GM19025 (cell line): ENCODE data around the gene UBAP2L.
"Not testable (repeated sequence)": the region's sequence is repeated elsewhere in the genome, so short reads cannot be mapped to it uniquely, and the experiment has no call there.

ENCODE experiments used
- ATAC-seq: cut with Tn5 transposase; IDR thresholded peaks from one replicate; pipeline ENCODE4 v1.9.1; 2021; ENCODE audit warnings: mild to moderate bottlenecking, low read depth, moderate library complexity; ENCODE audit not compliant: unreplicated experiment

UBAP2L gene

GRCh38 chr1:154237880-154238506 lies 17.2 kb downstream of the UBAP2L start:
- no peak for ATAC-seq

GRCh38 chr1:154239491-154239890 lies 18.7 kb downstream of the UBAP2L start:
- no peak for ATAC-seq

- ATAC-seq: no peak
These were observed 19.6 kb downstream of the UBAP2L start for GRCh38 chr1:154240294-154240833.

- ATAC-seq: no peak
These were observed 21.1 kb downstream of the UBAP2L start for GRCh38 chr1:154241703-154242351.

GRCh38 chr1:154253671-154254070 lies 32.9 kb downstream of the UBAP2L start:
- ATAC-seq: no peak

GRCh38 chr1:154256686-154257085 lies 35.9 kb downstream of the UBAP2L start:
- no peak for ATAC-seq

- ATAC-seq: no peak
These were observed 38.0 kb downstream of the UBAP2L start for GRCh38 chr1:154258784-154259183.

GRCh38 chr1:154260127-154260526 lies 39.4 kb downstream of the UBAP2L start:
- no peak for ATAC-seq

GRCh38 chr1:154263465-154264332 lies 42.9 kb downstream of the UBAP2L start:
- ATAC-seq: no peak

GRCh38 chr1:154264454-154264853 lies 43.7 kb downstream of the UBAP2L start:
- ATAC-seq: no peak

GRCh38 chr1:154265586-154265985 lies 44.8 kb downstream of the UBAP2L start:
- no peak for ATAC-seq

GRCh38 chr1:154270833-154271232 lies 50.1 kb downstream of the UBAP2L start:
- no peak for ATAC-seq

- ATAC-seq: peak; percentile 77
These were observed 51.7 kb downstream of the UBAP2L start, which contains the start of gene HAX1 for GRCh38 chr1:154272217-154272998. HAX1 (plus strand) TSS chr1:154272629; CDS start chr1:154272724, 95 bp downstream.

- no peak for ATAC-seq
These were observed 52.3 kb downstream of the UBAP2L start for GRCh38 chr1:154272999-154273563.

GRCh38 chr1:154276797-154277196 lies 56.0 kb downstream of the UBAP2L start:
- ATAC-seq: no peak

GRCh38 chr1:154287591-154287990 lies 66.8 kb downstream of the UBAP2L start:
- not testable (repeated sequence) for ATAC-seq

- ATAC-seq: no peak
These were observed 67.9 kb downstream of the UBAP2L start for GRCh38 chr1:154288661-154289060.

GRCh38 chr1:154290921-154291320 lies 70.2 kb downstream of the UBAP2L start:
- no peak for ATAC-seq

GRCh38 chr1:154295408-154296235 lies 74.9 kb downstream of the UBAP2L start:
- ATAC-seq: no peak
